Endothelial cell of umbilical vein (primary cell): ENCODE results near the gene SCNN1B. TPM values are rescaled to one million over a fixed set of nuclear protein-coding genes. Genes with fewer than 3 reads are reported as not detected.

Source experiments
- BruUV-seq: library from RNA; stranded (reverse); fragments of 400-500 nt; replicated peaks from 2 replicates; lab custom pipeline; 2021; lab: Mats Ljungman, UMichigan
- CTCF ChIA-PET: fragments of 300-600, 350-600 bp; sonication (Branson Sonifier 250); formaldehyde crosslinking; loops from one replicate; lab custom pipeline; 2021; ENCODE audit warnings: antibody characterized with exemption, inconsistent platforms; lab: Charles Lee
- POLR2A ChIA-PET: fragments of 300-600, 350-600 bp; sonication (Branson Sonifier 250); formaldehyde crosslinking; loops from one replicate; lab custom pipeline; 2021; ENCODE audit warnings: antibody characterized with exemption, inconsistent platforms; lab: Charles Lee
- DNase-seq: peaks from one replicate; pipeline ENCODE4 v3.0.0-alpha.2; 2011; ENCODE audit warnings: low read depth, low spot score
- FAIRE-seq: peaks from 2 replicates; lab custom pipeline; 2011; peaks lifted over from hg19 to GRCh38; lab: Jason Lieb, UNC
- H2AFZ ChIP-seq: 2 replicates; pipeline ENCODE4 v1.6.0; 2012; ENCODE audit warnings: low read depth, low read length, control low read depth, inconsistent platforms
- H3K27ac ChIP-seq: 2 replicates; pipeline ENCODE4 v1.5.1; 2011; ENCODE audit warnings: low read depth, mild to moderate bottlenecking, control low read depth, low read length, moderate library complexity; ENCODE audit not compliant: insufficient read depth
- H3K27me3 ChIP-seq, 2 experiments: 2 replicates each; pipeline versions ENCODE4 v1.6.0 to v1.6.1; 2011; ENCODE audit warnings: low read length in 2 of 2, mixed read lengths in 1 of 2; ENCODE audit not compliant: control insufficient read depth in 2 of 2, insufficient read depth in 2 of 2
- H3K36me3 ChIP-seq, 2 experiments: 2 replicates in 1 of 2; 3 replicates in 1 of 2; pipeline ENCODE4 v1.5.1; 2011; ENCODE audit warnings: low read length in 2 of 2, mild to moderate bottlenecking in 1 of 2, moderate library complexity in 1 of 2; ENCODE audit not compliant: control insufficient read depth in 2 of 2, insufficient read depth in 2 of 2; ENCODE audit errors: extremely low read depth in 1 of 2
- H3K4me1 ChIP-seq: 3 replicates; pipeline ENCODE4 v1.5.1; 2011; ENCODE audit warnings: mild to moderate bottlenecking, low read length; ENCODE audit not compliant: control insufficient read depth, insufficient read depth; ENCODE audit errors: extremely low read depth
- H3K4me2 ChIP-seq: 2 replicates; pipeline ENCODE4 v1.6.1; 2011; ENCODE audit warnings: low read length, control low read depth, mixed read lengths; ENCODE audit not compliant: insufficient read depth
- H3K4me3 ChIP-seq, 3 experiments: fragments of 200-600 bp in 1 of 3; sonication (generic), shearing (Covaris generic) in 1 of 3; replicated peaks in 1 of 3; 2 replicates each; pipeline ENCODE4 v1.5.1; 2011 to 2016; ENCODE audit warnings: control low read depth in 3 of 3, low read length in 3 of 3, mild to moderate bottlenecking in 2 of 3, inconsistent platforms in 1 of 3, low read depth in 1 of 3, moderate library complexity in 1 of 3; ENCODE audit not compliant: insufficient read depth in 1 of 3
- H3K79me2 ChIP-seq: 2 replicates; pipeline ENCODE4 v1.6.0; 2012; ENCODE audit warnings: low read length, inconsistent platforms; ENCODE audit not compliant: control insufficient read depth, insufficient read depth
- H3K9ac ChIP-seq: replicated peaks from 2 replicates; pipeline ENCODE3; 2011; ENCODE audit warnings: low read length, control low read depth; ENCODE audit not compliant: insufficient read depth; ENCODE audit errors: extremely low read depth
- H3K9me1 ChIP-seq: replicated peaks from 3 replicates; pipeline ENCODE4 v1.6.0; 2011; ENCODE audit warnings: mild to moderate bottlenecking, low read length; ENCODE audit not compliant: control insufficient read depth, insufficient read depth; ENCODE audit errors: extremely low read depth
- H3K9me3 ChIP-seq: replicated peaks from 2 replicates; pipeline ENCODE4 v1.5.1; 2012; ENCODE audit warnings: low read length, inconsistent platforms; ENCODE audit not compliant: control insufficient read depth, insufficient read depth
- H4K20me1 ChIP-seq: replicated peaks from 2 replicates; pipeline ENCODE3; 2011; ENCODE audit warnings: mild to moderate bottlenecking, low read length; ENCODE audit not compliant: control insufficient read depth, insufficient read depth; ENCODE audit errors: extremely low read depth
- CTCF ChIP-seq, 2 donors: IDR thresholded peaks; 1 replicate in 1 of 2; 2 replicates in 1 of 2; pipeline ENCODE4 v1.5.1; 2011; ENCODE audit warnings: low read length in 2 of 2, mild to moderate bottlenecking in 2 of 2, moderate library complexity in 2 of 2, control low read depth in 1 of 2, inconsistent platforms in 1 of 2, low read depth in 1 of 2; ENCODE audit not compliant: insufficient read depth in 1 of 2; ENCODE audit errors: extremely low read depth in 1 of 2
- EZH2 ChIP-seq: IDR thresholded peaks from 2 replicates; pipeline ENCODE4 v1.6.1; 2012; ENCODE audit warnings: borderline replicate concordance, low read depth, mild to moderate bottlenecking, moderate library complexity, low read length, inconsistent platforms; ENCODE audit not compliant: severe bottlenecking
- FOS ChIP-seq: IDR thresholded peaks from 2 replicates; pipeline ENCODE4 v1.6.1; 2011; ENCODE audit warnings: mild to moderate bottlenecking, low read length, moderate library complexity, borderline replicate concordance; ENCODE audit not compliant: insufficient read depth
- GATA2 ChIP-seq: IDR thresholded peaks from 2 replicates; pipeline ENCODE4 v1.7.0; 2011; ENCODE audit warnings: low read depth, mild to moderate bottlenecking, moderate library complexity, mixed read lengths, low read length; ENCODE audit not compliant: insufficient read length, insufficient read depth
- JUN ChIP-seq: IDR thresholded peaks from 2 replicates; pipeline ENCODE4 v1.6.1; 2011; ENCODE audit warnings: borderline replicate concordance, low read depth; ENCODE audit not compliant: insufficient read length, insufficient read depth
- MAX ChIP-seq: IDR thresholded peaks from 2 replicates; pipeline ENCODE4 v1.6.1; 2011; ENCODE audit not compliant: insufficient read depth, insufficient read length
- MYC ChIP-seq: IDR thresholded peaks from one replicate; pipeline ENCODE4 v1.6.1; 2011; ENCODE audit warnings: mild to moderate bottlenecking, low read depth, low read length
- POLR2A ChIP-seq: IDR thresholded peaks from 2 replicates; pipeline ENCODE4 v1.6.1; 2012; ENCODE audit warnings: low read depth, mild to moderate bottlenecking, control low read depth, low read length
- POLR2AphosphoS5 ChIP-seq: IDR thresholded peaks from 2 replicates; pipeline ENCODE4 v1.6.1; 2012; ENCODE audit warnings: low read depth, mild to moderate bottlenecking, control low read depth, low read length, moderate library complexity; ENCODE audit not compliant: insufficient read depth
- dilution Hi-C: fragments of 300-500 bp; cut with MboI; formaldehyde crosslinking; loops from one replicate; pipeline ENCODE4 v1.15.0; 2019; ENCODE audit warnings: low sequenced_read_pairs; ENCODE audit not compliant: extremely low pct_ligation_motif_present
- intact Hi-C: fragments of 100-400 bp; cut with micrococcal nuclease; formaldehyde crosslinking; loops from one replicate; pipeline ENCODE4 v1.10.0; 2022
- polyA plus RNA-seq, 4 experiments: library from polyadenylated mRNA; depleted of rRNA in 3 of 4; stranded (reverse) in 3 of 4; unstranded in 1 of 4; fragments of >200 nt; gene quantifications; 2 replicates each; pipeline versions ENCODE4 v1.2.1 to v1.2.3, GENCODE V29; 2011 to 2012; ENCODE audit warnings: missing spikeins in 1 of 4
- total RNA-seq: library from RNA; stranded (reverse); gene quantifications from 2 replicates; pipeline ENCODE4 v1.2.3, GENCODE V29; 2021

The SCNN1B gene
- total and polyA plus RNA-seq, 2 donors (not counting 3 experiments of a cell fraction or from before 2014, with no cell fraction given), result not detected

GRCh38 chr16:23353440-23353839 lies 51.3 kb downstream of the SCNN1B start:
- DNase-seq, result no peak
- Histone ChIP-seq H3K27me3 (no peaks in the 10 kb centered on the region), H3K4me1 (no peaks in the 10 kb centered on the region), H3K4me2 (no peak overlapping the region), H3K9me3 (no peaks in the 10 kb centered on the region), H3K9ac (no peak overlapping the region), H3K27ac (no peak overlapping the region), H3K36me3 (no peaks in the 10 kb centered on the region), H3K79me2 (no peaks in the 10 kb centered on the region), H3K9me1 (no peaks in the 10 kb centered on the region), H2AFZ (no peak overlapping the region), H4K20me1 (no peaks in the 10 kb centered on the region), H3K4me3 (no peak overlapping the region)
- ChIA-PET POLR2A (no interaction called here), CTCF (no interaction called here)
- intact Hi-C loops (no loop called here), dilution Hi-C loops (no loop called here)
- no TSS peak for BruUV-seq
- TF ChIP-seq CTCF (IDR thresholded peaks at IDR 0.05; ENCODE audit: extremely low read depth in 1 of 2, insufficient read depth in 1 of 2, low read depth in 1 of 2, low read length in 2 of 2) (no peak), EZH2 (no peak), POLR2A (no peak), MAX (no peak), POLR2AphosphoS5 (no peak), FOS (no peak), JUN (no peak), GATA2 (no peak), MYC (no peak)
- no peak for FAIRE-seq
